Measurements from ENCODE around the gene GOT1.

GOT1 gene

GRCh38 chr10:99427566-99428190, 2.7 kb downstream of the GOT1 start:
- no peak overlapping the region for H3K27ac ChIP-seq
- no peak for TF ChIP-seq CTCF (IDR thresholded peaks at IDR 0.05; ENCODE audit: low read depth, low read length)
- H3K9me3 ChIP-seq (ENCODE audit: severe bottlenecking) = no peaks in the 10 kb centered on the region
- H3K27me3 ChIP-seq (ENCODE audit: insufficient read depth, low read depth, severe bottlenecking) = no peaks in the 10 kb centered on the region
- peaks cover 12% of the 10 kb centered on the region for H3K36me3 ChIP-seq
- DNase-seq = no peak
- no peak overlapping the region for H3K4me3 ChIP-seq (ENCODE audit: low read depth, low read length)

- no peaks in the 10 kb centered on the region for H3K9me3 ChIP-seq (ENCODE audit: severe bottlenecking)
- no peaks in the 10 kb centered on the region for H3K27me3 ChIP-seq (ENCODE audit: insufficient read depth, low read depth, severe bottlenecking)
- H3K36me3 ChIP-seq = peaks cover 12% of the 10 kb centered on the region
- no peak overlapping the region for H3K27ac ChIP-seq
- no peak overlapping the region for H3K4me3 ChIP-seq (ENCODE audit: low read depth, low read length)
- TF ChIP-seq CTCF (IDR thresholded peaks at IDR 0.05; ENCODE audit: low read depth, low read length) = no peak
- DNase-seq = no peak
Measured at GRCh38 chr10:99426689-99427088, 3.7 kb downstream of the GOT1 start.

- Histone ChIP-seq H3K4me3 (ENCODE audit: low read depth, low read length) (no peak overlapping the region), H3K27ac (no peak overlapping the region), H3K27me3 (ENCODE audit: insufficient read depth, low read depth, severe bottlenecking) (no peaks in the 10 kb centered on the region), H3K9me3 (ENCODE audit: severe bottlenecking) (no peaks in the 10 kb centered on the region), H3K36me3 (peaks cover 16% of the 10 kb centered on the region)
- no peak for DNase-seq
- TF ChIP-seq CTCF (IDR thresholded peaks at IDR 0.05; ENCODE audit: low read depth, low read length) = no peak
Measured at GRCh38 chr10:99425204-99425603, 5.2 kb downstream of the GOT1 start.

GRCh38 chr10:99424656-99425055, 5.8 kb downstream of the GOT1 start:
- no peak for DNase-seq
- Histone ChIP-seq H3K27me3 (ENCODE audit: insufficient read depth, low read depth, severe bottlenecking) (no peaks in the 10 kb centered on the region), H3K27ac (no peak overlapping the region), H3K36me3 (peaks cover 21% of the 10 kb centered on the region), H3K9me3 (ENCODE audit: severe bottlenecking) (no peaks in the 10 kb centered on the region), H3K4me3 (ENCODE audit: low read depth, low read length) (no peak overlapping the region)
- no peak for TF ChIP-seq CTCF (IDR thresholded peaks at IDR 0.05; ENCODE audit: low read depth, low read length)

GRCh38 chr10:99422529-99423096, 7.8 kb downstream of the GOT1 start:
- H3K27ac ChIP-seq = no peak overlapping the region
- DNase-seq = no peak
- H3K36me3 ChIP-seq = peaks cover 30% of the 10 kb centered on the region
- H3K27me3 ChIP-seq (ENCODE audit: insufficient read depth, low read depth, severe bottlenecking) = no peaks in the 10 kb centered on the region
- no peak for TF ChIP-seq CTCF (IDR thresholded peaks at IDR 0.05; ENCODE audit: low read depth, low read length)
- H3K9me3 ChIP-seq (ENCODE audit: severe bottlenecking) = no peaks in the 10 kb centered on the region
- H3K4me3 ChIP-seq (ENCODE audit: low read depth, low read length) = no peak overlapping the region
